Measurements from ENCODE around the gene PDE4B. TPM values are rescaled to one million over a fixed set of nuclear protein-coding genes. Genes with fewer than 3 reads are reported as not detected.

Gene PDE4B
- total and polyA plus RNA-seq, 10 of the 15 experiments (the other 5 are each of a cell fraction or from before 2014, with no cell fraction given): 3.0 to 13.2 (median 5.7) TPM

GRCh38 chr1:65992165-65992821 is 199.6 kb downstream of the PDE4B start (continued):
- no peak for TF ChIP-seq BHLHE40 (IDR thresholded peaks at IDR 0.05; ENCODE audit: borderline replicate concordance in 1 of 2, low read depth in 2 of 2, low read length in 1 of 2)
- TF ChIP-seq YBX1 (IDR thresholded peaks at IDR 0.05): no peak
- TF ChIP-seq JUNB (IDR thresholded peaks at IDR 0.05): no peak
- TF ChIP-seq REST (IDR thresholded peaks at IDR 0.05; ENCODE audit: low read depth, low read length): no peak
- no peak for TF ChIP-seq CHD2 (IDR thresholded peaks at IDR 0.05; ENCODE audit: borderline replicate concordance, low read depth, low read length)
- TF ChIP-seq PRDM15 (CRISPR knock-in tag; IDR thresholded peaks at IDR 0.05): no peak
- TF ChIP-seq ATF7 (IDR thresholded peaks at IDR 0.05; ENCODE audit: low read depth): no peak
- no peak for TF ChIP-seq STAT3 (IDR thresholded peaks at IDR 0.05; ENCODE audit: low read depth, low read length)
- TF ChIP-seq MAX (IDR thresholded peaks at IDR 0.05; ENCODE audit: low read depth, low read length): no peak
- no peak for TF ChIP-seq ATF2 (IDR thresholded peaks at IDR 0.05; ENCODE audit: low read length)

Data from GM12878 (cell line).